HepG2 (cell line): ENCODE results near the gene SYTL2. TPM values are rescaled to one million over a fixed set of nuclear protein-coding genes. Genes with fewer than 3 reads are reported as not detected.

Experiments
- ATAC-seq: fragments of 200-7000 bp; cut with Tn5 transposase; 3 replicates; pipeline ENCODE4 v1.9.1; 2020; ENCODE audit warnings: mild to moderate bottlenecking, moderate library complexity
- BruUV-seq: library from RNA; stranded (reverse); fragments of 400-500 nt; replicated peaks from 2 replicates; lab custom pipeline; 2021; lab: Mats Ljungman, UMichigan
- CTCF ChIA-PET: fragments of 300-600 bp; formaldehyde crosslinking; extraction: SDS; loops from one replicate; lab custom pipeline; 2021; ENCODE audit warnings: low total read pairs, inconsistent platforms, low intra/inter-chr PET ratio; lab: Yijun Ruan, JAX
- POLR2A ChIA-PET: fragments of 350-600 bp; sonication (Branson Sonifier 250); formaldehyde crosslinking; loops from one replicate; lab custom pipeline; 2020; ENCODE audit warnings: antibody characterized with exemption, inconsistent platforms; lab: Yijun Ruan, JAX
- DNase-seq: peaks from one replicate; pipeline ENCODE4 v3.0.0-alpha.2; 2015; ENCODE audit warnings: low spot score
- FAIRE-seq: peaks from 3 replicates; lab custom pipeline; 2011; peaks lifted over from hg19 to GRCh38; lab: Jason Lieb, UNC
- H2AFZ ChIP-seq: one replicate; pipeline ENCODE4 v1.6.1; 2011; ENCODE audit warnings: low read length, inconsistent platforms
- H3K27ac ChIP-seq: fragments of 300-600 bp; 3 replicates; pipeline ENCODE4 v1.8.0; 2011; ENCODE audit warnings: mixed run types, mild to moderate bottlenecking, mixed read lengths, low read length, inconsistent platforms; ENCODE audit not compliant: insufficient read depth; ENCODE audit errors: extremely low read length
- H3K27me3 ChIP-seq, 2 experiments: fragments of 200-600 bp in 1 of 2; 2 replicates in 1 of 2; 3 replicates in 1 of 2; pipeline versions ENCODE4 v1.6.0 to v1.8.0; 2011; ENCODE audit warnings: low read length in 2 of 2, mild to moderate bottlenecking in 2 of 2, moderate library complexity in 2 of 2, inconsistent platforms in 1 of 2; ENCODE audit not compliant: insufficient read depth in 2 of 2, control insufficient read depth in 1 of 2
- H3K36me3 ChIP-seq, 2 experiments: fragments of 200-600 bp in 1 of 2; replicated peaks in 1 of 2; 2 replicates in 1 of 2; 3 replicates in 1 of 2; pipeline versions ENCODE4 v1.5.1 to v1.8.0; 2011; ENCODE audit warnings: low read length in 2 of 2, inconsistent platforms in 1 of 2; ENCODE audit not compliant: insufficient read depth in 2 of 2, control insufficient read depth in 1 of 2
- H3K4me1 ChIP-seq: 2 replicates; pipeline ENCODE4 v1.5.1; 2012; ENCODE audit warnings: low read length, inconsistent platforms; ENCODE audit not compliant: insufficient read depth
- H3K4me2 ChIP-seq: 2 replicates; pipeline ENCODE4 v1.6.0; 2011; ENCODE audit warnings: low read depth, low read length, inconsistent platforms
- H3K4me3 ChIP-seq, 3 experiments: fragments of 200-600 bp in 1 of 3; sonication (generic), shearing (Covaris generic) in 1 of 3; replicated peaks in 1 of 3; 2 replicates each; pipeline ENCODE4 v1.5.1; 2011 to 2016; ENCODE audit warnings: low read length in 3 of 3, inconsistent platforms in 2 of 3, low read depth in 2 of 3, mild to moderate bottlenecking in 2 of 3, control low read depth in 1 of 3, mixed read lengths in 1 of 3; ENCODE audit not compliant: insufficient read depth in 1 of 3
- H3K79me2 ChIP-seq: one replicate; pipeline ENCODE4 v1.6.1; 2011; ENCODE audit warnings: low read length, inconsistent platforms; ENCODE audit not compliant: insufficient read depth
- H3K9ac ChIP-seq: 2 replicates; pipeline ENCODE4 v1.6.0; 2011; ENCODE audit warnings: mild to moderate bottlenecking, low read depth, low read length, inconsistent platforms; ENCODE audit not compliant: insufficient read depth
- H3K9me3 ChIP-seq: 2 replicates; pipeline ENCODE4 v1.5.1; 2012; ENCODE audit warnings: mild to moderate bottlenecking, low read length
- H4K20me1 ChIP-seq: 2 replicates; pipeline ENCODE4 v1.6.0; 2011; ENCODE audit warnings: inconsistent platforms, mild to moderate bottlenecking, low read length, moderate library complexity; ENCODE audit not compliant: insufficient read depth
- ATF3 ChIP-seq: sonication (generic); formaldehyde crosslinking; IDR thresholded peaks from 2 replicates; pipeline ENCODE4 v1.4.0; 2020; ENCODE audit warnings: missing genetic modification reagents
- BRCA1 ChIP-seq: sonication (generic); formaldehyde crosslinking; IDR thresholded peaks from 2 replicates; pipeline ENCODE4 v1.4.0; 2020; ENCODE audit warnings: missing genetic modification reagents
- FOXO1 ChIP-seq: sonication (generic); formaldehyde crosslinking; IDR thresholded peaks from 2 replicates; pipeline ENCODE4 v1.4.0; 2020; ENCODE audit warnings: missing genetic modification reagents
- GABPA ChIP-seq, 2 experiments: IDR thresholded peaks; 2 replicates each; pipeline ENCODE4 v1.6.1; 2011 to 2016; ENCODE audit warnings: low read depth in 2 of 2, low read length in 1 of 2, missing biosample characterization in 1 of 2, missing genetic modification characterization in 1 of 2
- HOXA5 ChIP-seq: sonication (generic); formaldehyde crosslinking; IDR thresholded peaks from 2 replicates; pipeline ENCODE4 v1.4.0; 2020; ENCODE audit warnings: missing genetic modification reagents
- MNT ChIP-seq: fragments of 450-650 bp; IDR thresholded peaks from 2 replicates; pipeline ENCODE4 v1.6.1; 2016
- PATZ1 ChIP-seq: sonication (generic); formaldehyde crosslinking; IDR thresholded peaks from 2 replicates; pipeline ENCODE4 v1.4.0; 2020; ENCODE audit warnings: missing genetic modification reagents
- RXRA ChIP-seq: sonication (generic); formaldehyde crosslinking; IDR thresholded peaks from 2 replicates; pipeline ENCODE4 v1.5.1; 2020; ENCODE audit warnings: missing genetic modification reagents
- ZBTB14 ChIP-seq: sonication (generic); formaldehyde crosslinking; IDR thresholded peaks from 2 replicates; pipeline ENCODE4 v1.4.0; 2020; ENCODE audit warnings: missing genetic modification reagents
- ZNF207 ChIP-seq: fragments of 450-650 bp; IDR thresholded peaks from 2 replicates; pipeline ENCODE4 v1.6.1; 2016; ENCODE audit warnings: antibody characterized with exemption, borderline replicate concordance
- ZNF562 ChIP-seq: sonication (generic); formaldehyde crosslinking; IDR thresholded peaks from 2 replicates; pipeline ENCODE4 v1.8.0; 2022; ENCODE audit warnings: missing genetic modification reagents, borderline replicate concordance
- ZNF83 ChIP-seq: sonication (generic); formaldehyde crosslinking; IDR thresholded peaks from 2 replicates; pipeline ENCODE4 v1.4.0; 2020; ENCODE audit warnings: missing genetic modification reagents, mild to moderate bottlenecking, borderline replicate concordance
- WGBS: methylation state at CpG from one replicate; pipeline ENCODE4 v1.1.6; 2017; ENCODE audit warnings: low lambda C conversion rate; 5-methylcytosine and 5-hydroxymethylcytosine counted together
- in situ Hi-C: cut with HindIII; loops from 2 replicates; pipeline ENCODE4 v1.10.0; 2017; ENCODE audit warnings: low pct_unique_long_range_greater_than_20kb; ENCODE audit not compliant: extremely low pct_ligation_motif_present
- intact Hi-C: fragments of 100-400 bp; cut with micrococcal nuclease; formaldehyde crosslinking; loops from one replicate; pipeline ENCODE4 v1.10.0; 2022; ENCODE audit not compliant: unreplicated experiment
- polyA plus RNA-seq, 8 experiments: library from polyadenylated mRNA; depleted of rRNA in 3 of 8; stranded (reverse) in 7 of 8; unstranded in 1 of 8; fragments of >200 nt; fragmentation: Illumina TruSeq in 4 of 8; extraction: Trizol in 4 of 8; gene quantifications; 2 replicates each; pipeline versions ENCODE4 v1.2.1 to v1.2.3, GENCODE V29; 2011 to 2016; ENCODE audit warnings: low read depth in 4 of 8, missing spikeins in 1 of 8, mixed read lengths in 1 of 8; ENCODE audit not compliant: insufficient read depth in 1 of 8
- total RNA-seq, 5 experiments: library from RNA; depleted of rRNA; stranded (reverse); fragments of >200 nt; fragmentation: Illumina TruSeq; extraction: Trizol; gene quantifications; 2 replicates each; pipeline ENCODE4 v1.2.3, GENCODE V29; 2016; ENCODE audit warnings: low read depth in 1 of 5

SYTL2 gene
- total and polyA plus RNA-seq, 2 of the 13 experiments (the other 11 are each of a cell fraction or from before 2014, with no cell fraction given), result 0.77 to 0.90 TPM

- TF ChIP-seq GABPA (IDR thresholded peaks at IDR 0.05; ENCODE audit: low read depth, low read length) (no peak), GABPA (CRISPR knock-in tag; IDR thresholded peaks at IDR 0.05; ENCODE audit: low read depth) (no peak), MNT (no peak), FOXO1 (CRISPR knock-in tag) (no peak), ZNF562 (CRISPR knock-in tag) (no peak), HOXA5 (no peak), ATF3 (CRISPR knock-in tag) (no peak), BRCA1 (CRISPR knock-in tag) (no peak), PATZ1 (CRISPR knock-in tag) (no peak), RXRA (CRISPR knock-in tag) (no peak)
These were observed 41.2 kb downstream of the SYTL2 start (continued) for GRCh38 chr11:85769771-85770170.

GRCh38 chr11:85768473-85769146, 42.3 kb downstream of the SYTL2 start:
- no peaks in the 10 kb centered on the region for H3K4me1 ChIP-seq
- no peak overlapping the region for H2AFZ ChIP-seq
- intact Hi-C loops, result no loop called here
- H3K36me3 ChIP-seq, result no peaks in the 10 kb centered on the region
- H3K4me2 ChIP-seq, result no peak overlapping the region
- H3K27me3 ChIP-seq, result no peaks in the 10 kb centered on the region
- CTCF ChIA-PET, result no interaction called here
- no peak for FAIRE-seq
- no peak overlapping the region for H3K27ac ChIP-seq
- H3K9ac ChIP-seq, result no peak overlapping the region
- no peaks in the 10 kb centered on the region for H4K20me1 ChIP-seq
- ATAC-seq, result no peak
- H3K79me2 ChIP-seq, result no peaks in the 10 kb centered on the region
- POLR2A ChIA-PET, result no interaction called here
- H3K4me3 ChIP-seq, result no peak overlapping the region
- no TSS peak for BruUV-seq
- no peaks in the 10 kb centered on the region for H3K9me3 ChIP-seq
- in situ Hi-C loops, result no loop called here
- WGBS, result 0% methylated on average over 1 of the region's 1 CpG
- DNase-seq, result no peak
- TF ChIP-seq ZBTB14 (CRISPR knock-in tag) (no peak), ZNF83 (CRISPR knock-in tag) (no peak), ZNF207 (no peak)
